HG02885 (cell line): Measurements from ENCODE around the gene NAGLU.

Experiments used
- ATAC-seq: cut with Tn5 transposase; IDR thresholded peaks from one replicate; pipeline ENCODE4 v1.9.1; 2021; ENCODE audit warnings: mild to moderate bottlenecking; ENCODE audit not compliant: unreplicated experiment, poor library complexity

NAGLU gene

DNA sequence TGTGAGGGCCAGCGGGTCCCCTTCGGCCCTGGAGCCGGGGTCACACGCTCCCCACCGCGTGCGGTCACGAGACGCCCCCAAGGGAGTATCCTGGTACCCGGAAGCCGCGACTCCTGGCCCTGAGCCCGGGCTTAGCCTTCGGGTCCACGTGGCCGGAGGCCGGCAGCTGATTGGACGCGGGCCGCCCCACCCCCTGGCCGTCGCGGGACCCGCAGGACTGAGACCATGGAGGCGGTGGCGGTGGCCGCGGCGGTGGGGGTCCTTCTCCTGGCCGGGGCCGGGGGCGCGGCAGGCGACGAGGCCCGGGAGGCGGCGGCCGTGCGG lies at the start of gene NAGLU:
Gene NAGLU (plus strand): TSS at position 194 of the 324 bp plus-strand sequence. CDS start 32 bp downstream, at position 226.
- ATAC-seq, result peak; percentile 91

DNA sequence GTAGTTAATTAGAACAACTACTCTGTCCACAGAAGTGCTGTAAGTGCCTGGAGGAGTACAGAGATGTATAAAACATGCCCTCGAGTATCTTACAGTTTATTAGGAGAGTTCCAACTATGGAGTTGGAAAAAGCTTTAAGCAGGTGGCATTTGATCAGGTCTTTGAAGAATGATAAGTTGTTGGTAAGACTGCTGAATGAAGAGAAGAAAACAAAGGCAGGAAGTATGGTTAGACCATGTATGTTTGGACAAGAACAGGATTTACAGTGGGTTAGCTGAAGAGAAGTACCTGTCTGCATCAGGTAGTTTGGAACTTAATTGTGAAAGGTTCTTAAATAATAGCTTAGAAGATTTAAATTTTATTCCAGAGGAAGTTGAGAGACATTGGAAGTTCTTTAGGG lies 48.0 kb upstream of the NAGLU start:
- ATAC-seq, result no peak

DNA sequence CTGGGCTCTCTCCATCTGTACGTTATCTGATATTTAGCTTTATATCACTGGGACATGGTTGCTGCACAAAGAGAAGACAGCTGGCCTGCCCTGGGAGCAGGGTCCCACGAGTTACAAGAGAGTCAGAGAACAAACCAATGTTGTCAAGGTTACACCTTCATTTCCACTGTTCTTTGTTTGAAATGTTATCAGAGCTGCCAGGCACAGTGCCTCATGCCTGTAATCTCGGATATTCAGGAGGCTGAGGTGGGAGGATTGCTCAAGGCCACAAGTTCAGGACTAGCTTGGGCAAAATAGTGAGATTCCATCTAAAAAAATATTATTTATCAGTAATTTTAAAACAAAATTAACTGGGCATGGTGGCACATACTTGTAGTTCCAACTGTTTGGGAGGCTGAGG lies 42.7 kb upstream of the NAGLU start:
- ATAC-seq, result no peak

DNA sequence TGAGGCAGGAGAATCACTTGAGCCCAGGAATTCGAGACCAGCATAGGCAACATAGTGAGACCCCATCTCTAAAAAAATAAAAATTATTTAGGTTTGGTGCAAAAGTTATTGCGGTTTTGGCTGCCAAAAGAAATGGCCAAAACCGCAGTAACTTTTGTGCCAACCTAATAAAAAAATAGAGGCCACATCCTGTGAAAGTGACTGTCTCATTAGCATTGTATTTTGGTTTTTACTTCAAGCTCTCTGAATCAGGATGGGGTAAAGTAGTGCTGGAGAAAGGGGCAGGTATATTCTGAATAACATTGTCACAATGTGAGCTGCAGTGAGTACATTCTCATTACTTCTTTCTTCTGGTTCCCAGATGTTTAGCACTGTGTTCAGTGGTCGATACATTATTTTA lies 41.4 kb upstream of the NAGLU start:
- no peak for ATAC-seq

DNA sequence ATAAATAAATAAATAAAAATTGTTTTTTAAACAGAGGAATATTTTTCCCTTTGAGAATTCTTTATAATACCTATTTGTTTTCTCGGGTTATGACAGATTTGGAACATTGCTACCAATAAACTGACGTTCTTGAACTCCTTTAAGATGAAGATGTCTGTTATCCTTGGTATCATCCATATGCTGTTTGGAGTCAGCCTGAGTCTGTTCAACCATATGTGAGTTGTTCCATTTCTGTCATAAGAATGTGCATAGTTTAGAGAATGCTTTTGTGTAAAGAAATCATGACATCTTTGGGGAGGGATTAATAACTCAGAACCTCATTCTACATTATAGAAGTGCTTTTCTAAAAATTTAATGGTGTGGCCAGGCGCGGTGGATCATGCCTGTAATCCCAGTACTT lies 37.2 kb upstream of the NAGLU start:
- no peak for ATAC-seq

DNA sequence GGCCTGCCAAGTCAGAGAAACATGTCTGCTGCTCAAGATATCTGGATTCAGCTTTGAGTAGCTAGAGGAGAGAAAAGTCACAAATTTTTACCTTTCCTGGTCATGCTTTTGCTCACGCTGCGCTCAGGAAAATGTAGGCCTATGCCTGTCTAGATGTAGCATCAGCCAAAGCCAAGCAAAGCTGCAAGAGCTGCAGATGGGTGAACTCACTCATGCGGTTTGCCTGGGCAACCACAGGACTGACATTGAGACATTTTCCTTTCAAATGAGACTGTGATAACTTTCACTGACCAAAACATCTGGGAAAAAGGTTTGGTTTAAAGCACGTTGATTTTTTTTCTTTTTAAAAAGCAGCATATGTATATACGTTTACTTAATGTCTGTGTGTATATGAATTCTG lies 34.0 kb upstream of the NAGLU start:
- ATAC-seq, result no peak

DNA sequence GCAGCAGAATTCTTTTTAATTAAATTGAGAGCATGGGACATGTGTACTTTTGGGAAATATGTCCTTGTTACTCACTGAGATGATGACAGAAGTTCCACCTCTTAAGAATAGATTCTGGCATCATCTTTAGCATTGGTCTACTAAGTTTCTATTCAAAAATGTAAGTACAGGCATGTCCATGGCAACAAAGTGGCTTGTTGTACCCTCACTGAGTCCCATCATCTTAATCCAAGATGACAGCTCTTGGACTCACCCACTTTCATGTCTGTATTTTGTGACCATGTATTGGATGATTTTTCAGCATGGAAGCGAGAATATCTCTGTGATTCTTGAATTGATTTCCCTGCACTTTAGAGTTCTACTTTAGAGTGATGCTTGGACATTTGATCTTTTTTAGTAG lies 33.1 kb upstream of the NAGLU start:
- no peak for ATAC-seq

DNA sequence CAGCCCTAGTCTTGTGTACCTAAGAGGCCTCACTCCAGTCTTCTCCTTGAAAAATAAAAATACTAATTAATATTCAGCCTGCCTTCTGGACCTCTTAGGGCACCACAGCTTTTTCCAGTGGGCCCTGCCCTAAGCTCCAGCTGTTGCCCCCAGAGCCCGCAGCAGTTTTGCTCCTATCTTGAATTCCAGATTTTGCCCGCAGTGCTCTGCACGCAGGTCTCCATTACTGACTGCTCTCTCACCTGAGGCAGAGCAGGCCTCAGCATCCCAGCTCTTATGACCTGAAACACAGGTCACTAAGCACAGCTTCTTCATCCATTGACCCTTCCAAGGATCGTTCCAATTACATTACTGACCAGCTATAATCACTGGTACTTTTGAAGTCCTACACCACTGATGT lies 28.4 kb upstream of the NAGLU start:
- no peak for ATAC-seq

DNA sequence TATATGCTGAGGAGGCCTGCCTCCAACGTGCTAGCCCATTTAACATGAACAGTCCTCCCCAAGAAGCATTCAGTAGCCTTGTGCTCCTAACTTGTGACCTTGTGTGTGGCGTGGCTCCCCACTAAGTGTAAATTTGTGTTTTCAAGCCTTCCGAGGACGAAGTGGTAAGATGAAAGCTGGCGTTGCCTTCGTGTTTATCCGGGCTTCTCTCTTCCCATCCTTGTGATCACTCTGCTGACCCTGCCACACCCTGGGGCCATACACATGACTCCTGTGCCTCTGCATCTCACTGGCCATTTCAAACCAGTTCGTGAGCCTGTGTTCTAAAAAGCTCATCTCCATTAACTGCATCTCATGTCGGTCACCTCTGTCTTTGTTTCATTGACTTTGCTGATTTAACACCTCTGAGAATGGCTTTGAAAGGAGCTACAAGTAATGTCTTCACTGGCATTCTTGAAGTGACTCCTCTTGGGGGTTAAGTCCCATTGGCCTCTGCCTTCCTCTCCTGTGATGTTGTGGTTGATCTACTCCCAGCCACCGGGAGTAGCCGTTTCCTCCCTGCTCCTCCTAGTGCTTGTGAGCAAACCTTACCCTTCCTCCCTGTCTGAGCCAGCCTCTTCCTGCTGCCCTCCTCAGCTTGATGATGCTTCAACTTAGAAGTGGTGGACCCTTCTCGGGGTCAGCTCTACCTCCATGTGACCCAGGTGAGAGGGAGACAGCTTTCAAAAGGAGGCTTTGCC lies 27.4 kb upstream of the NAGLU start:
- ATAC-seq, result no peak

DNA sequence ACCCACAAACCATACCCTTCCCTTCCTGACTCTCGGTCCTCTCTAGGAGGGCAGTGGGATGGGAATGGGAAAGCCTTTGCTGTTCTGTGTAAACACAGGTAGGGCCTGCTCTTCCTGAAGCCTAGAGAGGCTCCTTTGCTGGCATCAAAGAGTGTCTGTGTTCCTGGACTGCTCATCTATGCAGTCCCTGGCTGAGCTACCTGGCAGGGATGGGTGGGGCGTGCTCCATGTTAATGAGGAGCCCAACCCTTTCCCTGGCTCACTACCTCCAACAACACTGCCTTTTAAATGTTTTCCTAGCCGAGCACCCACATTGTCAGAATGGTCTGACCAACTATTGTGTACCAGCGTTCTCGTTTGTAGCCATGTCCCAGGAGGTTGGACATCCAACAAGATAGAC lies 26.6 kb upstream of the NAGLU start:
- ATAC-seq, result no peak

DNA sequence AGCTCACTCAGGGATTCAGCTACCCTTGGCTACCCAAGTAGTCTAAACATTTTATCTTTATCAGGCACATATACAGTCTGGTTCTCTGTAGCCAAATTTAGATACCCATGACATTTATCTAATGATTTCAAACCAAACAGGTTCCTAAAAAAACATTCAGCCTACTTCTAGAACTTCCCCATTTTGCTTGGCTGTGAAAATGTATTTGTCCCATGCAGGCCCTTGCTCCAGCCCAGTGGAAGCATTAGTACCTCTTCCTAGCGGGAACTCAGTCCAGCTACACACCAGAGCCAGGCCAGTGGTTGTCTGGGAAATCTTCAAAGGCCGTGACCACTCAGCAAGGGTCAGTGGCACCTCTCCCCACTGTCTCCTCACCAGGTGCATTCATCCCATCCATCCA lies 26.2 kb upstream of the NAGLU start:
- no peak for ATAC-seq

DNA sequence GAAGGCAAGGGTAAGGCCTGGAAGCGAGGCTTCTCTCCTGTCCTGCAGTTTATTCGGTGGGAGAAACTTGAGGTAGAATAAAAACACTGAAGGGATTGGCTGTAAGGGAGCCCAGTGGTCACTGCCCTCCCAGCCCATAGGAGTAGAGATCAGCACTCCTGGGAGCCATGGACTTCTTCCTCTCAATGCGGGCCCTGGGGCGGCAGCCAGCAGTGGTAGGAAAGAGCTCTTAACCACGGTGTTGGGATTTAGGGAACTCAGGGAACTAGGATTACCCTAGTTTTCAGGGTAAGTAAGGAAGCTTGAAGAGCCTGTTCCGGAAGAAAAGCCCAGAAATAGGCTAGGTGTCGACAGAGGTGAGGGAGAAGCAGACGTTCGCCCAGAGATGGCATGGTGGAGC lies 23.8 kb upstream of the NAGLU start:
- no peak for ATAC-seq

DNA sequence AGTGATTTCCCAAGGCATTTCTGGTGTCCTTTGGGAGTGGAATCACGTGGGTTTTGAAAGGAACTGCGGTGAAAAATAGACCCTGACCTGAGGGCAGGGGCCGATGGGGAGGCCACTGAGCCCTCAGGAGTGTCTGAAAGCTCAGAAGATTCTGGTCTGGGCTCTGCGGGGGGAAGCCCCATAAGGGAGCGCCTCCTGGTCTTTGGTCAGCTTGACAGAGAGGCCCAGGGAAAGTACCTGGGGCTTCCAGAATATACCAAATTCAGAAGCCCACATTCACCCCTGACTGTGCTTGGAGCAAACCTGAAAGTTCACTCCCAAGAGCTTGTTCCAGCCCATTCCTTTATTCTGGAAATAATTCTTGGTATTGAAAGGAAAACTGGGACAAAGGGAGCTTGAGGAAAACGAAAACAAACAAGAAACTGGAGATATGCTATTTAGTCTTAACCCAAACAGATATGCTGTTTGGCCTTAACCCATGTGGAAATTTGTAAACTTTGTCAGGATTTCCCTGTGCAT lies 23.2 kb upstream of the NAGLU start:
- peak; percentile 39 for ATAC-seq

DNA sequence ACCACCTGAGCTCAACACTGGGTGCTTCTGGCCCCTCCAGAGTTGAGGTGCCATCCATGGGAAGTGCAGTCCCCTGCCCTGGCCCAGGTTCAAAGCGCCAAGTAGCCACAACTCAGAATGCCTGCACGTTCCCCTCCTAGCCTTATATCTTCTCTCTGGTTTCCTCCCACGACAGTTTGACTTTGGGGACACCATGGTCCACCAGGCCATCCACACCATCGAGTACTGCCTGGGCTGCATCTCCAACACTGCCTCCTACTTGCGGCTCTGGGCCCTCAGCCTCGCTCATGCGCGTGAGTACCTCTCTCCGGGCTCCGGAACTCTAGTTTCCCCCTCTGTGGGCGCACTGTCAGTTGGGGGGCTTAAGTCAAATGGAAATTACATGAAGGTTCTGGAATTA lies 22.4 kb upstream of the NAGLU start:
- ATAC-seq, result no peak

DNA sequence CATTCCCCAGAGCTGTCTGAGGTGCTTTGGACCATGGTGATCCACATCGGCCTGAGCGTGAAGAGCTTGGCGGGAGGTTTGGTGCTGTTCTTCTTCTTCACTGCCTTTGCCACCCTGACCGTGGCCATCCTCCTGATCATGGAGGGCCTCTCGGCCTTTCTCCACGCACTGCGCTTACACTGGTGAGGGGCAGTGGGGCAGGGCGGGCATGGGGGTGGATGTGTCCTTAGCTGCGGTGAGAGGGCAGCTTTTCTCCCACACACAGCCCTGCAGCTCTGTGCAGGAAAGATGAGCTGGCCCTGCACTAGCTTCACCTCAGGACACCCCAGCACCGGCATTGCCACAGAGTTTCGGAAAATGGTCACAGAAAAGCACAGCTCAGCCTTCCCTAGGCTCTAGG lies 21.8 kb upstream of the NAGLU start:
- no peak for ATAC-seq

DNA sequence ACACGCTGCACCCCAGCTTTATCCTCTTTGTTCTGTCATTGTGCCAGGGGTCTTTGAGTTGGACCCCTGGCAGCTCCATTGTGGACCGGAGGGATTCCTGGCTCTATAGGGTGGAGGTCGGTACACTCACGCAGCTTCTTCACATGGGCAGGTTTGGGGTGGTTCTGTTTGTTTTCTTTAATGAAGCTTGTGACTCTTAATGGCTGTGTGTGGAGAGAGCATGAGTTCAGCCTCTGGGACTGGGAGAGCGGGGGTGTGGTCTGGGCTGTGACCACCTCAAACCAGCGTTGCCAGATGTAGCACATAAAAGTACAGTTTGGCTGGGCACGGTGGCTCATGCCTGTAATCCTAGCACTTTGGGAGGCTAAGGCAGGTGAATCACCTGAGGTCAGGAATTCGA lies 21.2 kb upstream of the NAGLU start:
- no peak for ATAC-seq

DNA sequence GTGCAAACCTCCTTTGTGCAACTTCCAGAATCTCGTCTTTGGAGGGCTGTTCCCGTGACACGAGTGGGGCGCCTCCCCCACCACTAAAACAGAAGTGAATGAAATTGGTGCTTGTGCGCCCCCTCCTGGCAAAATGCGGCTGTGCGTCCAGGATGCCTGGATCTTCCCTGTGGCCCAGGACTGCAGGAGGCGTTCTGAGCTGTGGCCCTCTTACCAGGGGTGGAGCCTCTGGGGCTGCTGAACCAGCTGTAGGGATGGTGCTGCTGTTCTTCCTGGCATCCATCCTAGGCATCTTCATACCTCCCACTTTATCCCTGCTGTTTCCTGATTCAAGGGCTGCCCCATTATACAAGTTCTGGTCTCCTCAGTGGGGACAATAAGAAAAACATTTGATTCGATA lies 18.5 kb upstream of the NAGLU start:
- no peak for ATAC-seq

DNA sequence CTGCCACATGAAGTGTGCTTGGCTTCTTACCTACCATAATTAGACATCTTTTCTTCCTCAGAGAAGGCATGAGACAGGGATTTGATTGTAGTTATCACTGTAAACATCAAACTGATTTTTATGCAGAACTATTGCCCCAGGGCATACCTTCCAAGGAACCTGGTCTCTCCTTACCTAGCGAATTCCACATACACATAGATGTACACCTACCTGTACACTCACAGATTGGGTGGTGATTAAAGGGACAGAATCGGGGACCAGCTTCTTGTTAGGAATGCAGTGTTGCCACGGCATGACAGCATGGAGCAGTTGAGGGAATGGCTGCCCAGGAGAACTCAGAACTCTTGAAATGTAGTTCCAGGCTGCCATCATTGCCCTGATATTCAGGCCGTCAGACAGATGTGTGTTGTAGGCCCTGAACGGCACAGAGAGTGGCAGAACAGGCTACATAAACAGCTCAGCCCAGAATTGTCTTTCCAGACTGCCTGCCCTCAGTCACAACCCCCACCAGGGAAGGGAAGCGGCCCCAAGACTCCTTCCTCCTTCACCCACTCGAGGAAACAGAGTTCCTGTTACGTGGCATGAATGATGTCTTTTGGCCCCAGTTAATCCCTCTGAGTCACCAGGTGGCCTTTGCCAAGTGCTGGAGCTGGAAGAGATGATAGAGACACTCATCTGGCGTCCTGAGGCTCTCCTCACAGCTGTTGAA lies 17.8 kb upstream of the NAGLU start:
- no peak for ATAC-seq

DNA sequence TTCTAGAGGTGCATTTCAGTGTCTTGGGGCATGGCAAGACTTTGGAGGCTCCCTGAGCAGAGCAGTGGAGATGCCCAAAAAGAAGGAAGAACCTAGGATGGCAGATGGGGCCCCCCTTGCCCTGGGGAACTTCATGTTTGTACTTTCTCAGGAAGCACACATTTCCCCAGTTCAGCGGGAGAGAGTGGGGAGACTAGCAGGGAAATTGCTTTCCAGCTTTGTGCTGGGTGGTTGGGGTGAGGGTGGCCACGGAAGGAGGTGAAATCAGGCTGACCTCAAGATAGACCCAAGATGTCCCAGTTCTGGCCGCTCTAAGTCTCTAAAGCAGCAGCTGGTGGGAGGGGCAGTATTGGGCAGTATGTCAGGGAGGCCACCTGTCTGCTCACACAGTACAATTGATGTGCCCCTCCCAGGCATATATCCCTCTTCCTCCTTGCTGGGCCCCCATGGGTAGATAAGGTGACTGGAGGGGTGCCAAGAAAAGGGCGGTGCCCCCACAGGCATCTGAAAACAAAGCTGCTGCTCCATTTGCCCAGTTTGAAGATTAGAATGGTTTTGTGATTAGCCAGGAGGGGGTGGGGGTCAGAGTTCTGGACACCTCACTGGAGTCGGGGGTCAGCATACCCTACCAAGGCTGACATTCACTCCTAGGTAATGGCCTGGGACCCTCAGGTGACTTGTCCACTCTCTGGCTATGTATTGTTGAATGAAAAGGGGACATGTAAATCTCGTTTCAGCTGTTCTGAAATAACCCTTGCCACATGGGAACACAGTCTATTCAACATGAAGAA lies 17.1 kb upstream of the NAGLU start:
- ATAC-seq, result no peak

DNA sequence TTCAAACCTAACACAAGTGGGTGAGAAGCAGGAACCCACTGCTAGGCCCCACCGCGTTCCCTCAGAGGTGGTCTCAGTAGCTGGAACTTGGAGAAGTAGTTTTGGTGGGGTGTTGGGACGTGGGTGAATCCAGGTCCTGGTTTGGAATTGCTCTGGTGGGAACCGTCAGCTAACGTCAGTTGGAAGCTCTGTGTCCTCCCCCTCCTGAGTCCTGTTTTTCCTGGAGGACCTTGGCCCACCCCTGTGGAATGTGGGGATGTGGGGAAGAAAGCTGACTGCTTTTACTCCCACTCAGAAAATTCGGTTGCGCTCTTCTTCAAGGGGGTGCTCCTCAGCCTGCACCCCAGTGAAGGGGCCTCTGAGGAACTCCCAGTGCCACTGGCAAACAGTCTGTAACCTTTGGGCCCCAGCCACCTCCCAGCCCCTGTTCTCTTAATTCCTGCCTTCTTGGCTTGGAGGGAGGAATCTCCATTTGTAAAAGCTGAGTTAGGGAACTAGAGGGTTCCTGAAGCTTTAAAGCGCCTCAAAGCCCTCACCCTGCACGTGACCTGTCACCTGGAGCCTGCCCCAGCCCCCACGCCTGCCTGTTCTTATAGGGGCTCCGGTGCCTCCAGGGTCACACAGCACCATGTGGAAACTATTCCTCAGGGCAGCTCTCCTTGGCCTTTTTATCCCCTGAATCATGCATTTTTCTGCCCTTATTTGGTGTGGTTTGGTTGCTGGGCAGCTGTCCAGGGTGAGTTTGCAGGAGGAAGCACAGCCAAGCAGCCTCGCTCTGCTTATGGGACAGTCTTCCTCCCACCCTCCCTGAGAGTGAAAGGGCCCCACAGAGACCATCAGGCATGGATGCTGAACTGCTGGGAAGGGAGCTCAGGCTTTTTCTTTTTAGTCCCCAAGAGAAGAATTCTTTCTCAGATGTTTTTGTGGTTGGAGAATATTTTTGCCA lies 16.2 kb upstream of the NAGLU start:
- ATAC-seq, result no peak
